H1 (cell line): ENCODE results near the gene IL1RAPL1. TPM values are rescaled to one million over a fixed set of nuclear protein-coding genes. Genes with fewer than 3 reads are reported as not detected.

Experiments
- CTCF ChIA-PET: fragments of 300-600 bp; sonication (Branson Sonifier 250); formaldehyde crosslinking; loops from one replicate; lab custom pipeline; 2021; ENCODE audit not compliant: partially characterized antibody; lab: Charles Lee
- POLR2A ChIA-PET: fragments of 300-600 bp; sonication (Branson Sonifier 250); formaldehyde crosslinking; loops from one replicate; lab custom pipeline; 2021; ENCODE audit warnings: inconsistent platforms; ENCODE audit not compliant: partially characterized antibody; lab: Charles Lee
- DNase-seq, 2 experiments: peaks; one replicate each; pipeline versions ENCODE4 v3.0.0 to v3.0.0-alpha.2; 2010 to 2022; ENCODE audit warnings: low spot score in 2 of 2, low read depth in 1 of 2, mixed read lengths in 1 of 2
- FAIRE-seq: peaks from 2 replicates; lab custom pipeline; 2011; peaks lifted over from hg19 to GRCh38; lab: Jason Lieb, UNC
- H2AFZ ChIP-seq: 2 replicates; pipeline ENCODE4 v1.8.1; 2012; ENCODE audit warnings: low read length, inconsistent platforms
- H2AK5ac ChIP-seq: 2 replicates; pipeline ENCODE4 v1.6.1; 2013; ENCODE audit warnings: low read depth, low read length
- H2BK120ac ChIP-seq: replicated peaks from 2 replicates; pipeline ENCODE3; 2013; ENCODE audit warnings: low read depth, low read length, inconsistent platforms
- H2BK12ac ChIP-seq: 2 replicates; pipeline ENCODE4 v1.6.1; 2013; ENCODE audit warnings: low read depth, low read length
- H2BK15ac ChIP-seq: 2 replicates; pipeline ENCODE4 v1.6.1; 2013; ENCODE audit warnings: low read length
- H2BK20ac ChIP-seq: 2 replicates; pipeline ENCODE4 v1.6.1; 2013; ENCODE audit warnings: low read length
- H2BK5ac ChIP-seq: 2 replicates; pipeline ENCODE4 v1.6.1; 2013; ENCODE audit warnings: low read depth, low read length
- H3K14ac ChIP-seq: 2 replicates; pipeline ENCODE4 v1.6.1; 2013; ENCODE audit warnings: inconsistent platforms; ENCODE audit not compliant: insufficient read length
- H3K18ac ChIP-seq: 2 replicates; pipeline ENCODE4 v1.6.1; 2013; ENCODE audit warnings: low read length; ENCODE audit errors: extremely low read depth
- H3K23ac ChIP-seq: 2 replicates; pipeline ENCODE4 v1.6.1; 2013; ENCODE audit warnings: inconsistent platforms; ENCODE audit not compliant: insufficient read length
- H3K23me2 ChIP-seq: 2 replicates; pipeline ENCODE4 v1.6.1; 2013; ENCODE audit warnings: low read depth, low read length
- H3K27ac ChIP-seq: 2 replicates; pipeline ENCODE4 v1.6.1; 2011; ENCODE audit warnings: low read depth, low read length, inconsistent platforms
- H3K27me3 ChIP-seq, 4 experiments: replicated peaks in 1 of 4; 1 replicate in 1 of 4; 2 replicates in 3 of 4; pipeline versions ENCODE4 v1.6.1 to v1.8.1; 2011 to 2013; ENCODE audit warnings: low read length in 3 of 4, mild to moderate bottlenecking in 3 of 4, inconsistent platforms in 2 of 4, mixed read lengths in 2 of 4, moderate library complexity in 1 of 4; ENCODE audit not compliant: control insufficient read depth in 3 of 4, insufficient read depth in 3 of 4; ENCODE audit errors: extremely low read depth in 1 of 4
- H3K36me3 ChIP-seq, 4 experiments: 2 replicates each; pipeline versions ENCODE4 v1.6.1 to v1.8.1; 2011 to 2013; ENCODE audit warnings: mild to moderate bottlenecking in 4 of 4, low read length in 3 of 4, moderate library complexity in 2 of 4, control low read depth in 1 of 4, inconsistent platforms in 1 of 4; ENCODE audit not compliant: insufficient read depth in 4 of 4, control insufficient read depth in 2 of 4
- H3K4ac ChIP-seq: replicated peaks from 2 replicates; pipeline ENCODE3; 2013; ENCODE audit warnings: low read length, low read depth, mixed read lengths, inconsistent platforms; ENCODE audit not compliant: insufficient read length
- H3K4me1 ChIP-seq, 4 experiments: replicated peaks in 1 of 4; 1 replicate in 1 of 4; 2 replicates in 3 of 4; pipeline versions ENCODE4 v1.6.1 to v1.8.1; 2011 to 2013; ENCODE audit warnings: low read length in 3 of 4, inconsistent platforms in 2 of 4, mixed read lengths in 1 of 4; ENCODE audit not compliant: insufficient read depth in 4 of 4, control insufficient read depth in 3 of 4
- H3K4me2 ChIP-seq, 2 experiments: 2 replicates each; pipeline versions ENCODE4 v1.6.1 to v1.8.1; 2011 to 2013; ENCODE audit warnings: low read depth in 2 of 2, low read length in 2 of 2, control low read depth in 1 of 2, inconsistent platforms in 1 of 2, mild to moderate bottlenecking in 1 of 2; ENCODE audit not compliant: insufficient read depth in 1 of 2
- H3K4me3 ChIP-seq, 4 experiments: fragments of 200-600, 300-600 bp in 1 of 4; sonication (generic), shearing (Covaris generic), sonication (Bioruptor Twin) in 1 of 4; 2 replicates each; pipeline versions ENCODE4 v1.5.1 to v1.8.1; 2011 to 2016; ENCODE audit warnings: low read length in 4 of 4, low read depth in 3 of 4, control low read depth in 2 of 4, inconsistent platforms in 2 of 4, mild to moderate bottlenecking in 2 of 4, mixed read lengths in 1 of 4, moderate library complexity in 1 of 4; ENCODE audit not compliant: insufficient read depth in 2 of 4; ENCODE audit errors: extremely low read depth in 1 of 4
- H3K56ac ChIP-seq: replicated peaks from 2 replicates; pipeline ENCODE3; 2013; ENCODE audit warnings: low read depth, mild to moderate bottlenecking, mixed read lengths, low read length, inconsistent platforms; ENCODE audit not compliant: insufficient read length
- H3K79me1 ChIP-seq: 2 replicates; pipeline ENCODE4 v1.6.1; 2013; ENCODE audit warnings: low read depth, low read length, control low read depth
- H3K79me2 ChIP-seq, 2 experiments: 2 replicates each; pipeline versions ENCODE4 v1.6.1 to v1.8.1; 2012 to 2013; ENCODE audit warnings: low read length in 2 of 2, mild to moderate bottlenecking in 2 of 2, inconsistent platforms in 1 of 2; ENCODE audit not compliant: insufficient read depth in 2 of 2, control insufficient read depth in 1 of 2
- H3K9ac ChIP-seq, 4 experiments: replicated peaks in 1 of 4; 1 replicate in 1 of 4; 2 replicates in 3 of 4; pipeline versions ENCODE4 v1.6.1 to v1.8.1; 2011 to 2013; ENCODE audit warnings: low read depth in 3 of 4, low read length in 3 of 4, control low read depth in 2 of 4, mild to moderate bottlenecking in 2 of 4, moderate library complexity in 2 of 4, inconsistent platforms in 1 of 4; ENCODE audit errors: extremely low read depth in 1 of 4
- H3K9me3 ChIP-seq, 2 experiments: 2 replicates each; pipeline versions ENCODE4 v1.6.1 to v1.8.1; 2012 to 2013; ENCODE audit warnings: mild to moderate bottlenecking in 2 of 2, moderate library complexity in 2 of 2, control low read depth in 1 of 2, inconsistent platforms in 1 of 2, low read depth in 1 of 2, low read length in 1 of 2, mixed read lengths in 1 of 2; ENCODE audit not compliant: insufficient read depth in 2 of 2
- H4K20me1 ChIP-seq, 2 experiments: replicated peaks in 1 of 2; 2 replicates each; pipeline versions ENCODE3 to v1.8.1; 2011 to 2013; ENCODE audit warnings: inconsistent platforms in 2 of 2, low read length in 2 of 2, mild to moderate bottlenecking in 1 of 2; ENCODE audit not compliant: insufficient read depth in 2 of 2, control insufficient read depth in 1 of 2
- H4K5ac ChIP-seq: 2 replicates; pipeline ENCODE4 v1.6.1; 2013; ENCODE audit warnings: low read length, low read depth, mixed read lengths, inconsistent platforms; ENCODE audit not compliant: insufficient read length
- H4K8ac ChIP-seq: 2 replicates; pipeline ENCODE4 v1.8.0; 2013; ENCODE audit warnings: mild to moderate bottlenecking, moderate library complexity, low read length, inconsistent platforms; ENCODE audit not compliant: insufficient read depth; ENCODE audit errors: extremely low read depth
- H4K91ac ChIP-seq: replicated peaks from 2 replicates; pipeline ENCODE3; 2013; ENCODE audit warnings: low read length, mixed read lengths, inconsistent platforms; ENCODE audit not compliant: insufficient read length
- CBX8 ChIP-seq: fragments of 300-800, 300-1000 bp; sonication (generic); IDR thresholded peaks from 2 replicates; pipeline ENCODE4 v1.7.1; 2016; ENCODE audit warnings: low read depth, low read length, borderline replicate concordance
- SP2 ChIP-seq: IDR thresholded peaks from 2 replicates; pipeline ENCODE4 v1.6.1; 2012; ENCODE audit warnings: mild to moderate bottlenecking, low read length, inconsistent platforms
- polyA plus RNA-seq, 7 experiments: library from polyadenylated mRNA; depleted of rRNA in 3 of 7; stranded (reverse) in 5 of 7; unstranded in 2 of 7; fragments of >200 nt in 5 of 7; fragments of 200-250 nt in 2 of 7; gene quantifications; 1 replicate in 5 of 7; 2 replicates in 1 of 7; 4 replicates in 1 of 7; pipeline versions ENCODE4 v1.2.1 to v1.2.3, GENCODE V29; 2011 to 2013; ENCODE audit warnings: missing spikeins in 2 of 7, mixed read lengths in 2 of 7
- total RNA-seq: library from RNA; stranded (reverse); fragmentation: NEBNext Ultra II Directional; extraction: Animal tissue kit (Norgen Biotek cat#: 25700); gene quantifications from 2 replicates; pipeline ENCODE4 v1.2.1, GENCODE V29; 2021

The IL1RAPL1 gene
- total and polyA plus RNA-seq, 2 of the 8 experiments (the other 6 are each of a cell fraction or from before 2014, with no cell fraction given), result 0.11 to 0.35 TPM

DNA sequence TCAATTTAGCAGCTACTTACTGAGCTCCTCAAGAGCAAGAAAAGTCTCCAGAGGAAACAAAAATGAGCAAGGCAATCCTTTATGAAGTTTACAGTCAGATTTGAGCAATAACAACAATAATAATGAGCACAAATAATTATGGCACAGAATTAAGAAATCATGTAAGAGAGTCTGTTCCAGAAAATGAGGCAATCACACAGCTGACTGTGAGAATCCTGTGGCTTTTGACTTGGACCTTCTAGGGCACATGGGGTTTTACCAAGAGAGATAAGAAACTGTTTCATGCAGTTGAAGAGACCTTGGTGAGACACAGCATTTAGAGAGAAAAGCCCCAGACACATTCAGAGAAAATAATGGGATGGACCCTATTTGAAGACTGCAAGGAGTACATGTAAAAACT is 1265.5 kb downstream of the IL1RAPL1 start:
- H3K4ac ChIP-seq, result no peak overlapping the region
- H3K9ac ChIP-seq, result no peak overlapping the region
- H2BK20ac ChIP-seq, result no peak overlapping the region
- no peak overlapping the region for H4K5ac ChIP-seq
- DNase-seq (no peak), FAIRE-seq (no peak)
- no peak overlapping the region for H3K27ac ChIP-seq
- no peak overlapping the region for H2AK5ac ChIP-seq
- H3K18ac ChIP-seq, result no peak overlapping the region
- no peaks in the 10 kb centered on the region for H3K79me1 ChIP-seq
- no peak overlapping the region for H3K14ac ChIP-seq
- H3K4me3 ChIP-seq, result no peak overlapping the region
- no peak overlapping the region for H3K4me2 ChIP-seq
- no peak overlapping the region for H2BK120ac ChIP-seq
- H4K20me1 ChIP-seq, result no peaks in the 10 kb centered on the region
- no peak overlapping the region for H2BK5ac ChIP-seq
- ChIA-PET CTCF (no interaction called here), POLR2A (no interaction called here)
- no peaks in the 10 kb centered on the region for H3K79me2 ChIP-seq
- no peaks in the 10 kb centered on the region for H3K27me3 ChIP-seq
- no peak overlapping the region for H2AFZ ChIP-seq
- no peak overlapping the region for H3K56ac ChIP-seq
- no peak overlapping the region for H4K8ac ChIP-seq
- no peaks in the 10 kb centered on the region for H3K36me3 ChIP-seq
- H2BK12ac ChIP-seq, result no peak overlapping the region
- H3K4me1 ChIP-seq, result no peaks in the 10 kb centered on the region
- no peaks in the 10 kb centered on the region for H3K23me2 ChIP-seq
- no peak overlapping the region for H2BK15ac ChIP-seq
- no peak overlapping the region for H3K23ac ChIP-seq
- H4K91ac ChIP-seq, result no peak overlapping the region
- no peaks in the 10 kb centered on the region for H3K9me3 ChIP-seq
- TF ChIP-seq SP2, result no peak
- TF ChIP-seq CBX8, result no peak
